CD4-positive, alpha-beta memory T cell (primary cell): ENCODE measurements around the gene LTB4R2. TPM values are rescaled to one million over a fixed set of nuclear protein-coding genes. Genes with fewer than 3 reads are reported as not detected.
A peak's percentile ranks its signal among the peaks of the same experiment; 100 is the strongest.

ENCODE experiments used
- CTCF ChIA-PET: fragments of 350-600 bp; sonication (Branson Sonifier 250); formaldehyde crosslinking; loops from one replicate; lab custom pipeline; 2021; ENCODE audit warnings: inconsistent platforms; ENCODE audit not compliant: partially characterized antibody; lab: Charles Lee
- POLR2A ChIA-PET: fragments of 350-600 bp; sonication (Branson Sonifier 250); formaldehyde crosslinking; loops from one replicate; lab custom pipeline; 2021; ENCODE audit not compliant: partially characterized antibody; lab: Charles Lee
- DNase-seq, 5 donors: peaks; one replicate each; pipeline versions ENCODE4 v3.0.0 to v3.0.0-alpha.2; 2020 to 2022; ENCODE audit warnings: mixed read lengths in 1 of 5
- H3K27ac ChIP-seq: one replicate; pipeline ENCODE4 v1.7.0; 2013; ENCODE audit warnings: low read depth, low read length
- H3K27me3 ChIP-seq: 2 replicates; pipeline ENCODE4 v1.7.0; 2013; ENCODE audit warnings: mild to moderate bottlenecking, low read length, moderate library complexity; ENCODE audit not compliant: insufficient read depth
- H3K36me3 ChIP-seq: 2 replicates; pipeline ENCODE4 v1.7.0; 2013; ENCODE audit warnings: mild to moderate bottlenecking, low read length, moderate library complexity; ENCODE audit not compliant: insufficient read depth
- H3K4me1 ChIP-seq: 2 replicates; pipeline ENCODE4 v1.7.0; 2013; ENCODE audit warnings: mild to moderate bottlenecking, low read length, moderate library complexity; ENCODE audit not compliant: insufficient read depth
- H3K4me3 ChIP-seq, 2 donors: one replicate each; pipeline ENCODE4 v1.7.0; 2013; ENCODE audit warnings: low read length in 2 of 2, mild to moderate bottlenecking in 1 of 2
- H3K9me3 ChIP-seq, 2 donors: one replicate each; pipeline ENCODE4 v1.7.0; 2013; ENCODE audit warnings: low read length in 2 of 2, control low read depth in 1 of 2; ENCODE audit not compliant: control insufficient read depth in 1 of 2
- H3K27ac Mint-ChIP-seq, 7 donors: one replicate each; pipeline ENCODE4 v1.8.0; 2020 to 2021; ENCODE audit warnings: mixed read lengths in 7 of 7, mild to moderate bottlenecking in 6 of 7, inconsistent platforms in 3 of 7, moderate library complexity in 3 of 7
- H3K27me3 Mint-ChIP-seq, 2 donors: one replicate each; pipeline ENCODE4 v1.8.0; 2020 to 2021; ENCODE audit warnings: mixed read lengths in 2 of 2
- H3K36me3 Mint-ChIP-seq, 2 donors: one replicate each; pipeline ENCODE4 v1.8.0; 2020 to 2021; ENCODE audit warnings: mixed read lengths in 2 of 2, inconsistent platforms in 1 of 2, mild to moderate bottlenecking in 1 of 2
- H3K4me1 Mint-ChIP-seq, 4 donors: one replicate each; pipeline ENCODE4 v1.8.0; 2020 to 2021; ENCODE audit warnings: mixed read lengths in 4 of 4, mild to moderate bottlenecking in 1 of 4
- H3K4me3 Mint-ChIP-seq, 8 donors: one replicate each; pipeline ENCODE4 v1.8.0; 2020 to 2021; ENCODE audit warnings: mixed read lengths in 8 of 8, mild to moderate bottlenecking in 7 of 8, moderate library complexity in 6 of 8, inconsistent platforms in 3 of 8
- H3K9me3 Mint-ChIP-seq, 8 donors: one replicate each; pipeline ENCODE4 v1.8.0; 2020 to 2021; ENCODE audit warnings: mixed read lengths in 8 of 8, mild to moderate bottlenecking in 5 of 8, inconsistent platforms in 3 of 8, moderate library complexity in 1 of 8
- intact Hi-C: fragments of 100-400 bp; cut with micrococcal nuclease; formaldehyde crosslinking; loops from one replicate; pipeline ENCODE4 v1.15.1; 2023
- polyA plus RNA-seq, 2 donors: library from polyadenylated mRNA; unstranded; fragments of 300-500 nt; fragmentation: Illumina TruSeq; gene quantifications; one replicate each; pipeline ENCODE4 v1.2.3, GENCODE V29; 2021
- total RNA-seq, 2 experiments: library from RNA; stranded (reverse); gene quantifications; one replicate each; pipeline ENCODE4 v1.2.3, GENCODE V29; 2021

LTB4R2 gene
- total and polyA plus RNA-seq, 4 experiments from 2014 or later: 2.3 to 18.8 (median 10.6) TPM

DNA sequence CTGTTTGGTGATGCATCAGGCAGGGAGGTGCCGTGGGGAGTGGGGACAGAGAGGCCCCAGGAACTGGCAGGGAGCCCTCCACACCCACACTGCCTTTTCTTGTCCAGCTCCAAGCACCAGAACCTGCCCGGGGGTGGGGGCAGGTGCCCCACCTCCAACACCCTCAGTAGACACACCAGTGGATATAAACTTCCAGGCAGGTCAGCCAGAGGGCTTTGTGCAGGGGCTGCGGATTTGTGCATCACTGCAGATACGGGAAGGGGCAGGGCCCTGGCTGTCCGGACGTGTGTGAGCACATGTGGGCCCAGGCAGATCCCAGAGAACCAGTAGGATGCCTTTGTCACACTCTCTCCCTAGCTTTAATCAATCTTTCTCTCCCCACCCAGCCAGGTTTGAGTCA, 45.6 kb upstream of the LTB4R2 start:
- H3K4me3 ChIP-seq: no peak overlapping the region

GRCh38 chr14:24266344-24267244, 43.3 kb upstream of the LTB4R2 start:
- ChIA-PET POLR2A (interaction anchor here (1.4 to 6.0 kb wide), 2 partner anchors 25 to 33 kb away, joined by 4 to 128 read pairs; partner anchors contain the start of genes DHRS1, NOP9 and TINF2), CTCF (interaction anchor here (6.5 kb wide), 1 partner anchor 24 kb away, joined by 84 read pairs; the partner anchor contains the start of gene TINF2)
- peaks cover 34 to 53% of the 10 kb centered on the region in 2 donors for H3K36me3 Mint-ChIP-seq
- H3K36me3 ChIP-seq: peaks cover 26% of the 10 kb centered on the region
- peak overlapping the region in 4 of 7 donors; percentile 23 to 85 (median 64) for H3K27ac Mint-ChIP-seq
- intact Hi-C loops: no loop called here
- peaks cover 7% of the 10 kb centered on the region for H3K4me1 ChIP-seq
- H3K9me3 ChIP-seq: no peaks in the 10 kb centered on the region
- H3K27ac ChIP-seq: no peak overlapping the region
- H3K4me3 ChIP-seq: no peak overlapping the region
- H3K27me3 ChIP-seq: no peaks in the 10 kb centered on the region
- H3K27me3 Mint-ChIP-seq: no peaks in the 10 kb centered on the region
- H3K4me1 Mint-ChIP-seq: peaks cover 4 to 18% (median 12%) of the 10 kb centered on the region in 4 donors
- no peaks in the 10 kb centered on the region for H3K9me3 Mint-ChIP-seq
- H3K4me3 Mint-ChIP-seq: peak overlapping the region in 1 of 8 donors; percentile 3
- no peak for DNase-seq

More for the DNA sequence above, 45.6 kb upstream of the LTB4R2 start:
- H3K27me3 Mint-ChIP-seq: no peaks in the 10 kb centered on the region
- peaks cover 0 to 5% (median under 1%) of the 10 kb centered on the region in 4 donors for H3K4me1 Mint-ChIP-seq
- DNase-seq: no peak
- Histone ChIP-seq H3K36me3 (peaks cover 27% of the 10 kb centered on the region), H3K27ac (no peak overlapping the region), H3K9me3 (no peaks in the 10 kb centered on the region), H3K4me1 (no peaks in the 10 kb centered on the region), H3K27me3 (no peaks in the 10 kb centered on the region)
- intact Hi-C loops: no loop called here
- H3K36me3 Mint-ChIP-seq: peaks cover 32 to 46% of the 10 kb centered on the region in 2 donors
- ChIA-PET CTCF (interaction anchor here (1.0 to 2.0 kb wide), 2 partner anchors 18 to 21 kb away, joined by 3 to 8 read pairs; partner anchors contain the start of gene TINF2), POLR2A (interaction anchor here (1.2 to 1.5 kb wide), 3 partner anchors 10 to 165 kb away, joined by 3 to 4 read pairs (median 3); partner anchors contain the start of genes CBLN3, KHNYN and TINF2)
- H3K27ac Mint-ChIP-seq: peak overlapping the region in 1 of 7 donors; percentile 23
- no peak overlapping the region for H3K4me3 Mint-ChIP-seq
- H3K9me3 Mint-ChIP-seq: no peaks in the 10 kb centered on the region

GRCh38 chr14:24267516-24267915, 42.4 kb upstream of the LTB4R2 start:
- CTCF ChIA-PET: interaction anchor here (6.5 kb wide), 1 partner anchor 25 kb away, joined by 84 read pairs; the partner anchor contains the start of gene TINF2
- H3K36me3 Mint-ChIP-seq: peaks cover 34 to 50% of the 10 kb centered on the region in 2 donors
- peak overlapping the region in 1 of 7 donors; percentile 23 for H3K27ac Mint-ChIP-seq

GRCh38 chr14:24268225-24268624, 41.7 kb upstream of the LTB4R2 start:
- H3K27me3 ChIP-seq: no peaks in the 10 kb centered on the region
- no peak overlapping the region for H3K4me3 ChIP-seq
- H3K36me3 ChIP-seq: peaks cover 26% of the 10 kb centered on the region
- Mint-ChIP-seq H3K27ac (no peak overlapping the region), H3K9me3 (no peaks in the 10 kb centered on the region), H3K4me3 (no peak overlapping the region), H3K36me3 (peaks cover 34 to 49% of the 10 kb centered on the region in 2 donors), H3K27me3 (no peaks in the 10 kb centered on the region), H3K4me1 (peaks cover 15 to 34% (median 27%) of the 10 kb centered on the region in 4 donors)
- H3K9me3 ChIP-seq: no peaks in the 10 kb centered on the region
- H3K4me1 ChIP-seq: peaks cover 21% of the 10 kb centered on the region
- DNase-seq: no peak
- intact Hi-C loops: no loop called here
- H3K27ac ChIP-seq: no peak overlapping the region
- ChIA-PET POLR2A (interaction anchor here (0.8 to 6.0 kb wide), 2 partner anchors 11 to 26 kb away, joined by 3 to 128 read pairs; partner anchors contain the start of gene TINF2), CTCF (interaction anchor here (0.9 to 6.5 kb wide), 4 partner anchors 13 to 40 kb away, joined by 4 to 84 read pairs (median 24); partner anchors contain the start of genes CIDEB, LTB4R, LTB4R2 and TINF2)

More at GRCh38 chr14:24267516-24267915, 42.4 kb upstream of the LTB4R2 start:
- H3K36me3 ChIP-seq: peaks cover 26% of the 10 kb centered on the region
- no peak for DNase-seq
- Mint-ChIP-seq H3K9me3 (no peaks in the 10 kb centered on the region), H3K27me3 (no peaks in the 10 kb centered on the region), H3K4me3 (no peak overlapping the region), H3K4me1 (peaks cover 13 to 27% (median 21%) of the 10 kb centered on the region in 4 donors)
- H3K9me3 ChIP-seq: no peaks in the 10 kb centered on the region
- no peak overlapping the region for H3K27ac ChIP-seq
- H3K4me1 ChIP-seq: peaks cover 16% of the 10 kb centered on the region
- POLR2A ChIA-PET: interaction anchor here (0.8 to 6.0 kb wide), 2 partner anchors 12 to 25 kb away, joined by 3 to 128 read pairs; partner anchors contain the start of gene TINF2
- intact Hi-C loops: no loop called here
- H3K27me3 ChIP-seq: no peaks in the 10 kb centered on the region
- no peak overlapping the region for H3K4me3 ChIP-seq

DNA sequence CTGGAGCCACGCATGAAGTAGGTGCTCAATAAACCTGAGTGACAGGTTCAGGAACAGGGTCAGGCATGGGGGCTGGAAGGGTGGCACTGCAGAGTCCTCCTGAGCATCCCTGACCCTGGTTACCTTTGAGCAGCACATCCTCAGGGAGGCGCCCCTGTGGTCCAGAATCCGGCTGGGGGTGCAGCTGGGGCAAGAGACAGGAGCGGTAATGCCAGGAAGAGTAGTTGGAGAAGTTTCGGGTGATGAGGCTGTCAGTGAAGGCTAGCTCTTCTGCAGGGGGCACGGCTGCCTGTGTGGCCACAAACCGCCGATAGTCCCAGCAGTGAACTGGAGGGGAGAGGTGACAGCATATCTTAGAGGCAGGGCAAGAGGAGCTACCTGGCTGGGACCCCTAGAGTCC, 40.6 kb upstream of the LTB4R2 start:
- Histone ChIP-seq H3K27me3 (no peaks in the 10 kb centered on the region), H3K27ac (no peak overlapping the region), H3K9me3 (no peaks in the 10 kb centered on the region), H3K4me1 (peaks cover 30% of the 10 kb centered on the region), H3K4me3 (no peak overlapping the region), H3K36me3 (peaks cover 26% of the 10 kb centered on the region)
- peaks cover 34 to 45% of the 10 kb centered on the region in 2 donors for H3K36me3 Mint-ChIP-seq
- intact Hi-C loops: no loop called here
- peaks cover 24 to 45% (median 37%) of the 10 kb centered on the region in 4 donors for H3K4me1 Mint-ChIP-seq
- DNase-seq: no peak
- peak overlapping the region in 3 of 8 donors; percentile 10 to 70 (median 61) for H3K4me3 Mint-ChIP-seq
- no peaks in the 10 kb centered on the region for H3K27me3 Mint-ChIP-seq
- POLR2A ChIA-PET: interaction anchor here (0.7 to 6.8 kb wide), 10 partner anchors 27 to 173 kb away, joined by 3 to 128 read pairs (median 24); partner anchors contain the start of genes CHMP4A, CIDEB, DHRS1 and LTB4R
- H3K9me3 Mint-ChIP-seq: no peaks in the 10 kb centered on the region
- CTCF ChIA-PET: interaction anchor here (0.8 to 6.5 kb wide), 10 partner anchors 9 to 167 kb away, joined by 3 to 84 read pairs (median 4); partner anchors contain the start of genes CIDEB, DHRS1, LTB4R and LTB4R2
- H3K27ac Mint-ChIP-seq: peak overlapping the region in 4 of 7 donors; percentile 15 to 56 (median 48)

GRCh38 chr14:24269910-24270536, 39.9 kb upstream of the LTB4R2 start:
- Histone ChIP-seq H3K9me3 (no peaks in the 10 kb centered on the region), H3K27me3 (no peaks in the 10 kb centered on the region), H3K27ac (peak overlapping the region; percentile 94), H3K4me1 (peaks cover 33% of the 10 kb centered on the region), H3K36me3 (peaks cover 26% of the 10 kb centered on the region), H3K4me3 (no peak overlapping the region)
- peak in 1 of 5 donors; percentile 43 for DNase-seq
- intact Hi-C loops: loop anchor here (2.0 kb wide), 1 partner anchor 75 kb away; the partner anchor contains the start of gene TM9SF1
- H3K4me1 Mint-ChIP-seq: peaks cover 24 to 46% (median 38%) of the 10 kb centered on the region in 4 donors
- H3K9me3 Mint-ChIP-seq: no peaks in the 10 kb centered on the region
- H3K4me3 Mint-ChIP-seq: peak overlapping the region; percentile 13 to 95 (median 91)
- H3K27me3 Mint-ChIP-seq: no peaks in the 10 kb centered on the region
- peak overlapping the region in 5 of 7 donors; percentile 66 to 100 (median 96) for H3K27ac Mint-ChIP-seq
- POLR2A ChIA-PET: interaction anchor here (0.7 to 6.8 kb wide), 21 partner anchors 10 to 172 kb away, joined by 3 to 128 read pairs (median 16); partner anchors contain the start of genes CBLN3, CHMP4A, CIDEB and DCAF11
- CTCF ChIA-PET: interaction anchor here (0.8 to 6.5 kb wide), 13 partner anchors 8 to 167 kb away, joined by 3 to 84 read pairs (median 7); partner anchors contain the start of genes CIDEB, DHRS1, IPO4 and LTB4R
- H3K36me3 Mint-ChIP-seq: peaks cover 28 to 40% of the 10 kb centered on the region in 2 donors
